ENCODE measurements around the gene TCOF1. TPM values are rescaled to one million over a fixed set of nuclear protein-coding genes. Genes with fewer than 3 reads are reported as not detected.

The TCOF1 gene
- total and polyA plus RNA-seq, 2 of the 8 experiments (the other 6 are each of a cell fraction or from before 2014, with no cell fraction given) = 35.9 to 170 TPM

DNA sequence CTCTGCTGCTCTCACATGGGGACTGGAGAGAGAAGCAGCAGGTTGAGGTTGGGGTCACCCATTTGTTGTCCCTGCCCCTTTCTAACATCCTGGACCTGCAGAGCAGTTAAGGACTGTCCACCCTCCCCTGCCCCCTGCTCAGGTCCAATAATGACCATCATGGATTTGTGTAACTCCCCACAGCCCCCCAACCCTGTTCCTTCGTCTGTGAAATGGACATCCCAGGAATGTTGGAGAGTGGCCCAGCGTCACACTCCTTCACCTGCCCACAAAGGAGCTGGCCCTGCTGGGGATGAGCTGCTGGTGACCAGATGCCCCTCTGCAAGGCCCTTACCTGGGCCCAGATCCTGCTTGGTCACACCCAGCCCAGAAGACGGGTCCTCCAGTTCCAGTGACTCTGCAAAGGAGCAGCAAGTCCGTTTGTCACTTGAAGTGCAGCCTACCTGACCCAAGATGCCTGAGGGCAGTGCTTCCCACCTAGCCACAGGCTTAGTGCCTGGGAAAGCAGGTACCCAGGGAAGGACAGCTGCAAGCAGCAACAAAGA, 44.8 kb downstream of the TCOF1 start (continued):
- TF ChIP-seq, protein P1, sequence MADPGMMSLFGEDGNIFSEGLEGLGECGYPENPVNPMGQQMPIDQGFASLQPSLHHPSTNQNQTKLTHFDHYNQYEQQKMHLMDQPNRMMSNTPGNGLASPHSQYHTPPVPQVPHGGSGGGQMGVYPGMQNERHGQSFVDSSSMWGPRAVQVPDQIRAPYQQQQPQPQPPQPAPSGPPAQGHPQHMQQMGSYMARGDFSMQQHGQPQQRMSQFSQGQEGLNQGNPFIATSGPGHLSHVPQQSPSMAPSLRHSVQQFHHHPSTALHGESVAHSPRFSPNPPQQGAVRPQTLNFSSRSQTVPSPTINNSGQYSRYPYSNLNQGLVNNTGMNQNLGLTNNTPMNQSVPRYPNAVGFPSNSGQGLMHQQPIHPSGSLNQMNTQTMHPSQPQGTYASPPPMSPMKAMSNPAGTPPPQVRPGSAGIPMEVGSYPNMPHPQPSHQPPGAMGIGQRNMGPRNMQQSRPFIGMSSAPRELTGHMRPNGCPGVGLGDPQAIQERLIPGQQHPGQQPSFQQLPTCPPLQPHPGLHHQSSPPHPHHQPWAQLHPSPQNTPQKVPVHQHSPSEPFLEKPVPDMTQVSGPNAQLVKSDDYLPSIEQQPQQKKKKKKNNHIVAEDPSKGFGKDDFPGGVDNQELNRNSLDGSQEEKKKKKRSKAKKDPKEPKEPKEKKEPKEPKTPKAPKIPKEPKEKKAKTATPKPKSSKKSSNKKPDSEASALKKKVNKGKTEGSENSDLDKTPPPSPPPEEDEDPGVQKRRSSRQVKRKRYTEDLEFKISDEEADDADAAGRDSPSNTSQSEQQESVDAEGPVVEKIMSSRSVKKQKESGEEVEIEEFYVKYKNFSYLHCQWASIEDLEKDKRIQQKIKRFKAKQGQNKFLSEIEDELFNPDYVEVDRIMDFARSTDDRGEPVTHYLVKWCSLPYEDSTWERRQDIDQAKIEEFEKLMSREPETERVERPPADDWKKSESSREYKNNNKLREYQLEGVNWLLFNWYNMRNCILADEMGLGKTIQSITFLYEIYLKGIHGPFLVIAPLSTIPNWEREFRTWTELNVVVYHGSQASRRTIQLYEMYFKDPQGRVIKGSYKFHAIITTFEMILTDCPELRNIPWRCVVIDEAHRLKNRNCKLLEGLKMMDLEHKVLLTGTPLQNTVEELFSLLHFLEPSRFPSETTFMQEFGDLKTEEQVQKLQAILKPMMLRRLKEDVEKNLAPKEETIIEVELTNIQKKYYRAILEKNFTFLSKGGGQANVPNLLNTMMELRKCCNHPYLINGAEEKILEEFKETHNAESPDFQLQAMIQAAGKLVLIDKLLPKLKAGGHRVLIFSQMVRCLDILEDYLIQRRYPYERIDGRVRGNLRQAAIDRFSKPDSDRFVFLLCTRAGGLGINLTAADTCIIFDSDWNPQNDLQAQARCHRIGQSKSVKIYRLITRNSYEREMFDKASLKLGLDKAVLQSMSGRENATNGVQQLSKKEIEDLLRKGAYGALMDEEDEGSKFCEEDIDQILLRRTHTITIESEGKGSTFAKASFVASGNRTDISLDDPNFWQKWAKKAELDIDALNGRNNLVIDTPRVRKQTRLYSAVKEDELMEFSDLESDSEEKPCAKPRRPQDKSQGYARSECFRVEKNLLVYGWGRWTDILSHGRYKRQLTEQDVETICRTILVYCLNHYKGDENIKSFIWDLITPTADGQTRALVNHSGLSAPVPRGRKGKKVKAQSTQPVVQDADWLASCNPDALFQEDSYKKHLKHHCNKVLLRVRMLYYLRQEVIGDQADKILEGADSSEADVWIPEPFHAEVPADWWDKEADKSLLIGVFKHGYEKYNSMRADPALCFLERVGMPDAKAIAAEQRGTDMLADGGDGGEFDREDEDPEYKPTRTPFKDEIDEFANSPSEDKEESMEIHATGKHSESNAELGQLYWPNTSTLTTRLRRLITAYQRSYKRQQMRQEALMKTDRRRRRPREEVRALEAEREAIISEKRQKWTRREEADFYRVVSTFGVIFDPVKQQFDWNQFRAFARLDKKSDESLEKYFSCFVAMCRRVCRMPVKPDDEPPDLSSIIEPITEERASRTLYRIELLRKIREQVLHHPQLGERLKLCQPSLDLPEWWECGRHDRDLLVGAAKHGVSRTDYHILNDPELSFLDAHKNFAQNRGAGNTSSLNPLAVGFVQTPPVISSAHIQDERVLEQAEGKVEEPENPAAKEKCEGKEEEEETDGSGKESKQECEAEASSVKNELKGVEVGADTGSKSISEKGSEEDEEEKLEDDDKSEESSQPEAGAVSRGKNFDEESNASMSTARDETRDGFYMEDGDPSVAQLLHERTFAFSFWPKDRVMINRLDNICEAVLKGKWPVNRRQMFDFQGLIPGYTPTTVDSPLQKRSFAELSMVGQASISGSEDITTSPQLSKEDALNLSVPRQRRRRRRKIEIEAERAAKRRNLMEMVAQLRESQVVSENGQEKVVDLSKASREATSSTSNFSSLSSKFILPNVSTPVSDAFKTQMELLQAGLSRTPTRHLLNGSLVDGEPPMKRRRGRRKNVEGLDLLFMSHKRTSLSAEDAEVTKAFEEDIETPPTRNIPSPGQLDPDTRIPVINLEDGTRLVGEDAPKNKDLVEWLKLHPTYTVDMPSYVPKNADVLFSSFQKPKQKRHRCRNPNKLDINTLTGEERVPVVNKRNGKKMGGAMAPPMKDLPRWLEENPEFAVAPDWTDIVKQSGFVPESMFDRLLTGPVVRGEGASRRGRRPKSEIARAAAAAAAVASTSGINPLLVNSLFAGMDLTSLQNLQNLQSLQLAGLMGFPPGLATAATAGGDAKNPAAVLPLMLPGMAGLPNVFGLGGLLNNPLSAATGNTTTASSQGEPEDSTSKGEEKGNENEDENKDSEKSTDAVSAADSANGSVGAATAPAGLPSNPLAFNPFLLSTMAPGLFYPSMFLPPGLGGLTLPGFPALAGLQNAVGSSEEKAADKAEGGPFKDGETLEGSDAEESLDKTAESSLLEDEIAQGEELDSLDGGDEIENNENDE (IDR thresholded peaks at IDR 0.05; ENCODE audit: insufficient replicate concordance, low read length) = no peak
- TF ChIP-seq NANOG (IDR thresholded peaks at IDR 0.05; ENCODE audit: insufficient read depth, low read depth, low read length, poor library complexity, severe bottlenecking) (no peak), SRF (IDR thresholded peaks at IDR 0.05; ENCODE audit: low read depth, low read length) (no peak), POLR2A (IDR thresholded peaks at IDR 0.05; ENCODE audit: control extremely low read depth in 1 of 2, low read depth in 2 of 2, low read length in 2 of 2) (0 out of 3 replicates have a peak, but pooled peaks of 1 of the 2 experiments have one; percentile 48)
- TF ChIP-seq, protein P2, sequence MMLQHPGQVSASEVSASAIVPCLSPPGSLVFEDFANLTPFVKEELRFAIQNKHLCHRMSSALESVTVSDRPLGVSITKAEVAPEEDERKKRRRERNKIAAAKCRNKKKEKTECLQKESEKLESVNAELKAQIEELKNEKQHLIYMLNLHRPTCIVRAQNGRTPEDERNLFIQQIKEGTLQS (IDR thresholded peaks at IDR 0.05; ENCODE audit: insufficient read depth, low read depth, low read length) = no peak
